UCSD-AML1 (cell line): Measurements from ENCODE around the gene SLC8B1.
A peak's percentile ranks its signal among the peaks of the same experiment; 100 is the strongest.

Experiments used
- DNase-seq: peaks from one replicate; lab custom pipeline; 2025; ENCODE audit not compliant: unreplicated experiment; lab: John Stamatoyannopoulos, UW

Gene SLC8B1

GRCh38 chr12:113296557-113297213, 38.2 kb downstream of the SLC8B1 start:
- DNase-seq = no peak

GRCh38 chr12:113295886-113296556, 38.9 kb downstream of the SLC8B1 start:
- DNase-seq = no peak

- DNase-seq = no peak
These were observed 41.8 kb downstream of the SLC8B1 start for GRCh38 chr12:113293100-113293499.

- DNase-seq = no peak
These were observed 42.4 kb downstream of the SLC8B1 start for GRCh38 chr12:113292547-113292946.

- no peak for DNase-seq
These were observed 42.8 kb downstream of the SLC8B1 start for GRCh38 chr12:113292091-113292490.

- no peak for DNase-seq
These were observed 43.3 kb downstream of the SLC8B1 start for GRCh38 chr12:113291586-113291985.

- no peak for DNase-seq
These were observed 44.4 kb downstream of the SLC8B1 start for GRCh38 chr12:113290506-113290905.

- no peak for DNase-seq
These were observed 45.5 kb downstream of the SLC8B1 start for GRCh38 chr12:113289361-113289760.

GRCh38 chr12:113287899-113288282, 47.0 kb downstream of the SLC8B1 start:
- no peak for DNase-seq

- DNase-seq = no peak
These were observed 47.6 kb downstream of the SLC8B1 start for GRCh38 chr12:113287146-113287898.

- DNase-seq = peak; percentile 45
These were observed 48.2 kb downstream of the SLC8B1 start for GRCh38 chr12:113286712-113287111.

- no peak for DNase-seq
These were observed 49.0 kb downstream of the SLC8B1 start for GRCh38 chr12:113285679-113286610.

GRCh38 chr12:113284751-113285150, 50.2 kb downstream of the SLC8B1 start:
- DNase-seq = peak; percentile 26

GRCh38 chr12:113278633-113279032, 56.3 kb downstream of the SLC8B1 start:
- no peak for DNase-seq

GRCh38 chr12:113278141-113278540, 56.8 kb downstream of the SLC8B1 start:
- no peak for DNase-seq

GRCh38 chr12:113277511-113277910, 57.4 kb downstream of the SLC8B1 start:
- no peak for DNase-seq

GRCh38 chr12:113276946-113277500, 57.9 kb downstream of the SLC8B1 start:
- no peak for DNase-seq

- no peak for DNase-seq
These were observed 58.6 kb downstream of the SLC8B1 start for GRCh38 chr12:113276306-113276705.

- no peak for DNase-seq
These were observed 60.1 kb downstream of the SLC8B1 start for GRCh38 chr12:113274848-113275247.

- no peak for DNase-seq
These were observed 61.7 kb downstream of the SLC8B1 start for GRCh38 chr12:113273053-113273725.
